Esophagus squamous epithelium (tissue), 5 donors: ENCODE measurements around the gene ILF2. TPM values are rescaled to one million over a fixed set of nuclear protein-coding genes. Genes with fewer than 3 reads are reported as not detected.

ENCODE experiments used
- DNase-seq: peaks from one replicate; lab custom pipeline; 2025; lab: John Stamatoyannopoulos, UW
- H3K27ac ChIP-seq, 4 donors: fragments of 200-600 bp; sonication (generic); one replicate each; pipeline ENCODE4 v1.5.1; 2016 to 2019; ENCODE audit warnings: mild to moderate bottlenecking in 1 of 4
- H3K27me3 ChIP-seq, 4 donors: fragments of 200-600 bp; sonication (generic); 1 replicate in 3 of 4; 2 replicates in 1 of 4; pipeline versions ENCODE4 v1.5.1 to v1.6.0; 2017 to 2021; ENCODE audit warnings: antibody characterized with exemption in 1 of 4
- H3K36me3 ChIP-seq, 3 donors: fragments of 200-600 bp; sonication (generic); one replicate each; pipeline ENCODE4 v1.5.1; 2016 to 2019
- H3K4me1 ChIP-seq, 3 donors: fragments of 200-600 bp; sonication (generic); one replicate each; pipeline ENCODE4 v1.5.1; 2017 to 2019
- H3K4me3 ChIP-seq, 4 donors: fragments of 200-600 bp; sonication (generic); 1 replicate in 3 of 4; 2 replicates in 1 of 4; pipeline ENCODE4 v1.5.1; 2016 to 2019; ENCODE audit warnings: mild to moderate bottlenecking in 2 of 4, moderate library complexity in 1 of 4
- H3K9me3 ChIP-seq, 3 donors: fragments of 200-600 bp; sonication (generic); one replicate each; pipeline ENCODE4 v1.5.1; 2016 to 2019
- CTCF ChIP-seq, 6 experiments: fragments of 450-650 bp in 4 of 6; fragments of 200-600 bp in 2 of 6; sonication (generic) in 2 of 6; IDR thresholded peaks; one replicate each; pipeline ENCODE4 v1.5.1; 2016 to 2019; ENCODE audit warnings: antibody characterized with exemption in 6 of 6, mild to moderate bottlenecking in 4 of 6, moderate library complexity in 4 of 6
- POLR2A ChIP-seq, 4 donors: fragments of 450-650 bp; IDR thresholded peaks; one replicate each; pipeline ENCODE4 v1.6.1; 2017; ENCODE audit warnings: antibody characterized with exemption in 4 of 4, mild to moderate bottlenecking in 4 of 4, moderate library complexity in 3 of 4
- WGBS, 2 donors: methylation state at CpG; one replicate each; pipeline ENCODE4 v1.1.5; 2018; 5-methylcytosine and 5-hydroxymethylcytosine counted together
- intact Hi-C: fragments of 100-400 bp; cut with DNase I; formaldehyde crosslinking; loops from one replicate; pipeline ENCODE4 v1.15.0; 2022
- total RNA-seq, 4 donors: library from RNA; depleted of rRNA; stranded (reverse); fragments of >200 nt; gene quantifications; one replicate each; pipeline ENCODE4 v1.1.0, GENCODE V29; 2016
- donor health status: DM: yes; HTN: yes; CAD: no.

Gene ILF2
- total RNA-seq, 4 donors from 2014 or later = 78.0 to 166 (median 130) TPM

- no peak overlapping the region for H3K4me3 ChIP-seq
- H3K27me3 ChIP-seq = peaks cover 0 to 10% (median 0%) of the 10 kb centered on the region in 4 donors
- TF ChIP-seq CTCF (IDR thresholded peaks at IDR 0.05) = no peak
- H3K4me1 ChIP-seq = peaks cover 0 to 5% (median 0%) of the 10 kb centered on the region in 3 donors
- no peaks in the 10 kb centered on the region for H3K9me3 ChIP-seq
- H3K36me3 ChIP-seq = peaks cover 0 to 15% (median 0%) of the 10 kb centered on the region in 3 donors
- H3K27ac ChIP-seq = no peak overlapping the region
- intact Hi-C loops = no loop called here
- no peak for DNase-seq
- 70 to 71% methylated on average over 11 of the region's 11 CpGs for WGBS, 2 donors
These were observed 14.9 kb upstream of the ILF2 start for GRCh38 chr1:153685544-153686340.

- intact Hi-C loops = loop anchor here (5.0 kb wide), 1 partner anchor 62 kb away; no protein-coding TSS in a partner anchor
- Histone ChIP-seq H3K27me3 (peaks cover 0 to 19% (median 0%) of the 10 kb centered on the region in 4 donors), H3K4me1 (peaks cover 0 to 7% (median 0%) of the 10 kb centered on the region in 3 donors), H3K27ac (no peak overlapping the region), H3K9me3 (no peaks in the 10 kb centered on the region), H3K36me3 (peaks cover 0 to 15% (median 0%) of the 10 kb centered on the region in 3 donors), H3K4me3 (no peak overlapping the region)
- TF ChIP-seq POLR2A (IDR thresholded peaks at IDR 0.05) (no peak), CTCF (IDR thresholded peaks at IDR 0.05) (no peak)
- no peak for DNase-seq
- WGBS, 2 donors = 83 to 89% methylated on average over 5 to 6 of the region's 12 CpGs
These were observed 14.1 kb upstream of the ILF2 start for GRCh38 chr1:153684892-153685291.

- 66 to 75% methylated on average over 5 of the region's 5 CpGs for WGBS, 2 donors
- H3K27me3 ChIP-seq = peaks cover 0 to 29% (median 6%) of the 10 kb centered on the region in 4 donors
- H3K27ac ChIP-seq = no peak overlapping the region
- peaks cover 0 to 15% (median 0%) of the 10 kb centered on the region in 3 donors for H3K36me3 ChIP-seq
- no peak for DNase-seq
- H3K4me1 ChIP-seq = peaks cover 6 to 18% (median 10%) of the 10 kb centered on the region in 3 donors
- H3K4me3 ChIP-seq = no peak overlapping the region
- TF ChIP-seq CTCF (IDR thresholded peaks at IDR 0.05) = no peak
- no peak for TF ChIP-seq POLR2A (IDR thresholded peaks at IDR 0.05)
- no peaks in the 10 kb centered on the region for H3K9me3 ChIP-seq
- intact Hi-C loops = loop anchor here (5.0 kb wide), 1 partner anchor 63 kb away; no protein-coding TSS in a partner anchor
These were observed 13.1 kb upstream of the ILF2 start for GRCh38 chr1:153683854-153684253.

- peaks cover 0 to 11% (median 0%) of the 10 kb centered on the region in 3 donors for H3K36me3 ChIP-seq
- no peak for TF ChIP-seq CTCF (IDR thresholded peaks at IDR 0.05)
- TF ChIP-seq POLR2A (IDR thresholded peaks at IDR 0.05) = no peak
- H3K4me3 ChIP-seq = no peak overlapping the region
- peaks cover 17 to 29% (median 21%) of the 10 kb centered on the region in 3 donors for H3K4me1 ChIP-seq
- no peaks in the 10 kb centered on the region for H3K9me3 ChIP-seq
- WGBS, 2 donors = 88 to 90% methylated on average over 5 to 6 of the region's 7 CpGs
- no peak for DNase-seq
- no peak overlapping the region for H3K27ac ChIP-seq
- peaks cover 3 to 40% (median 7%) of the 10 kb centered on the region in 4 donors for H3K27me3 ChIP-seq
- intact Hi-C loops = loop anchor here (5.0 kb wide), 1 partner anchor 65 kb away; no protein-coding TSS in a partner anchor
These were observed 11.9 kb upstream of the ILF2 start for GRCh38 chr1:153682730-153683129.

- WGBS, 2 donors = 36 to 37% methylated on average over 6 to 9 of the region's 10 CpGs
These were observed 9.3 kb upstream of the ILF2 start for GRCh38 chr1:153680120-153680403.

More at GRCh38 chr1:153680120-153680403, 9.3 kb upstream of the ILF2 start:
- no peak for DNase-seq
- intact Hi-C loops = loop anchor here (5.0 kb wide), 1 partner anchor 67 kb away; no protein-coding TSS in a partner anchor
- no peaks in the 10 kb centered on the region for H3K9me3 ChIP-seq
- H3K36me3 ChIP-seq = peaks cover 0 to 6% (median 0%) of the 10 kb centered on the region in 3 donors
- peak overlapping the region in 3 of 4 donors; percentile 44 to 70 (median 52) for H3K4me3 ChIP-seq
- peak overlapping the region in 2 of 4 donors; percentile 60 to 82 for H3K27ac ChIP-seq
- TF ChIP-seq POLR2A (IDR thresholded peaks at IDR 0.05) = no peak
- no peak for TF ChIP-seq CTCF (IDR thresholded peaks at IDR 0.05)
- H3K4me1 ChIP-seq = peaks cover 19 to 34% (median 22%) of the 10 kb centered on the region in 3 donors
- peaks cover 3 to 44% (median 7%) of the 10 kb centered on the region in 4 donors for H3K27me3 ChIP-seq
